Measurements from ENCODE around the gene WNT9A. TPM values are rescaled to one million over a fixed set of nuclear protein-coding genes. Genes with fewer than 3 reads are reported as not detected.
A peak's percentile ranks its signal among the peaks of the same experiment; 100 is the strongest.

The WNT9A gene
- total and polyA plus RNA-seq, 2 donors from 2014 or later = 0.58 to 3.1 TPM

GRCh38 chr1:227909188-227909587, 38.5 kb downstream of the WNT9A start:
- no peak for FAIRE-seq
- Histone ChIP-seq H3K27ac (ENCODE audit: low read depth in 2 of 2, low read length in 2 of 2) (no peak overlapping the region), H3K27me3 (ENCODE audit: control insufficient read depth, insufficient read depth, low read length) (no peaks in the 10 kb centered on the region), H3K4me1 (ENCODE audit: control insufficient read depth in 2 of 3, insufficient read depth in 2 of 3, low read depth in 1 of 3, low read length in 3 of 3) (peaks cover 0 to 4% (median 0%) of the 10 kb centered on the region in 3 donors), H3K4me3 (ENCODE audit: low read length in 3 of 3) (no peak overlapping the region), H3K9ac (ENCODE audit: low read length in 3 of 3) (no peak overlapping the region), H3K9me3 (ENCODE audit: control insufficient read depth in 2 of 3, insufficient read depth in 1 of 3, low read length in 3 of 3) (no peaks in the 10 kb centered on the region), H3K36me3 (ENCODE audit: control insufficient read depth in 2 of 3, insufficient read depth in 3 of 3, low read length in 3 of 3) (no peaks in the 10 kb centered on the region)
- intact Hi-C loops (cut with DNase I) = no loop called here
- DNase-seq = no peak
- no peak for TF ChIP-seq CTCF (IDR thresholded peaks at IDR 0.05; ENCODE audit: borderline replicate concordance, extremely low read depth, insufficient read depth)

- intact Hi-C loops (cut with DNase I) = no loop called here
Observed at GRCh38 chr1:227908359-227908758, 39.4 kb downstream of the WNT9A start.

GRCh38 chr1:227907439-227908015, 40.2 kb downstream of the WNT9A start:
- FAIRE-seq (no peak), DNase-seq (peak in 1 of 5 donors; percentile 55)
- Histone ChIP-seq H3K4me3 (ENCODE audit: low read length in 3 of 3) (no peak overlapping the region), H3K27me3 (ENCODE audit: control insufficient read depth, insufficient read depth, low read length) (no peaks in the 10 kb centered on the region), H3K9ac (ENCODE audit: low read length in 3 of 3) (no peak overlapping the region), H3K27ac (ENCODE audit: low read depth in 2 of 2, low read length in 2 of 2) (no peak overlapping the region), H3K4me1 (ENCODE audit: control insufficient read depth in 2 of 3, insufficient read depth in 2 of 3, low read depth in 1 of 3, low read length in 3 of 3) (no peaks in the 10 kb centered on the region), H3K36me3 (ENCODE audit: control insufficient read depth in 2 of 3, insufficient read depth in 3 of 3, low read length in 3 of 3) (no peaks in the 10 kb centered on the region), H3K9me3 (ENCODE audit: control insufficient read depth in 2 of 3, insufficient read depth in 1 of 3, low read length in 3 of 3) (no peaks in the 10 kb centered on the region)
- TF ChIP-seq CTCF (IDR thresholded peaks at IDR 0.05; ENCODE audit: borderline replicate concordance, extremely low read depth, insufficient read depth) = no peak
- intact Hi-C loops (cut with DNase I) = no loop called here

More at GRCh38 chr1:227908359-227908758, 39.4 kb downstream of the WNT9A start:
- TF ChIP-seq CTCF (IDR thresholded peaks at IDR 0.05; ENCODE audit: borderline replicate concordance, extremely low read depth, insufficient read depth) = no peak
- Histone ChIP-seq H3K36me3 (ENCODE audit: control insufficient read depth in 2 of 3, insufficient read depth in 3 of 3, low read length in 3 of 3) (no peaks in the 10 kb centered on the region), H3K9me3 (ENCODE audit: control insufficient read depth in 2 of 3, insufficient read depth in 1 of 3, low read length in 3 of 3) (no peaks in the 10 kb centered on the region), H3K27me3 (ENCODE audit: control insufficient read depth, insufficient read depth, low read length) (no peaks in the 10 kb centered on the region), H3K27ac (ENCODE audit: low read depth in 2 of 2, low read length in 2 of 2) (no peak overlapping the region), H3K4me3 (ENCODE audit: low read length in 3 of 3) (no peak overlapping the region), H3K4me1 (ENCODE audit: control insufficient read depth in 2 of 3, insufficient read depth in 2 of 3, low read depth in 1 of 3, low read length in 3 of 3) (peaks cover 0 to 3% (median 0%) of the 10 kb centered on the region in 3 donors), H3K9ac (ENCODE audit: low read length in 3 of 3) (no peak overlapping the region)
- no peak for FAIRE-seq
- peak in 3 of 5 donors; percentile 47 to 56 (median 47) for DNase-seq

Data from kidney (tissue), 14 donors.